Endothelial cell of umbilical vein (primary cell): ENCODE data around the gene CHIT1. TPM values are rescaled to one million over a fixed set of nuclear protein-coding genes. Genes with fewer than 3 reads are reported as not detected.

Source experiments
- BruUV-seq: library from RNA; stranded (reverse); fragments of 400-500 nt; replicated peaks from 2 replicates; lab custom pipeline; 2021; lab: Mats Ljungman, UMichigan
- CTCF ChIA-PET: fragments of 300-600, 350-600 bp; sonication (Branson Sonifier 250); formaldehyde crosslinking; loops from one replicate; lab custom pipeline; 2021; ENCODE audit warnings: antibody characterized with exemption, inconsistent platforms; lab: Charles Lee
- POLR2A ChIA-PET: fragments of 300-600, 350-600 bp; sonication (Branson Sonifier 250); formaldehyde crosslinking; loops from one replicate; lab custom pipeline; 2021; ENCODE audit warnings: antibody characterized with exemption, inconsistent platforms; lab: Charles Lee
- DNase-seq: peaks from one replicate; pipeline ENCODE4 v3.0.0-alpha.2; 2011; ENCODE audit warnings: low read depth, low spot score
- FAIRE-seq: peaks from 2 replicates; lab custom pipeline; 2011; peaks lifted over from hg19 to GRCh38; lab: Jason Lieb, UNC
- H2AFZ ChIP-seq: 2 replicates; pipeline ENCODE4 v1.6.0; 2012; ENCODE audit warnings: low read depth, low read length, control low read depth, inconsistent platforms
- H3K27ac ChIP-seq: 2 replicates; pipeline ENCODE4 v1.5.1; 2011; ENCODE audit warnings: low read depth, mild to moderate bottlenecking, control low read depth, low read length, moderate library complexity; ENCODE audit not compliant: insufficient read depth
- H3K27me3 ChIP-seq, 2 experiments: 2 replicates each; pipeline versions ENCODE4 v1.6.0 to v1.6.1; 2011; ENCODE audit warnings: low read length in 2 of 2, mixed read lengths in 1 of 2; ENCODE audit not compliant: control insufficient read depth in 2 of 2, insufficient read depth in 2 of 2
- H3K36me3 ChIP-seq, 2 experiments: 2 replicates in 1 of 2; 3 replicates in 1 of 2; pipeline ENCODE4 v1.5.1; 2011; ENCODE audit warnings: low read length in 2 of 2, mild to moderate bottlenecking in 1 of 2, moderate library complexity in 1 of 2; ENCODE audit not compliant: control insufficient read depth in 2 of 2, insufficient read depth in 2 of 2; ENCODE audit errors: extremely low read depth in 1 of 2
- H3K4me1 ChIP-seq: 3 replicates; pipeline ENCODE4 v1.5.1; 2011; ENCODE audit warnings: mild to moderate bottlenecking, low read length; ENCODE audit not compliant: control insufficient read depth, insufficient read depth; ENCODE audit errors: extremely low read depth
- H3K4me2 ChIP-seq: 2 replicates; pipeline ENCODE4 v1.6.1; 2011; ENCODE audit warnings: low read length, control low read depth, mixed read lengths; ENCODE audit not compliant: insufficient read depth
- H3K4me3 ChIP-seq, 3 experiments: fragments of 200-600 bp in 1 of 3; sonication (generic), shearing (Covaris generic) in 1 of 3; replicated peaks in 1 of 3; 2 replicates each; pipeline ENCODE4 v1.5.1; 2011 to 2016; ENCODE audit warnings: control low read depth in 3 of 3, low read length in 3 of 3, mild to moderate bottlenecking in 2 of 3, inconsistent platforms in 1 of 3, low read depth in 1 of 3, moderate library complexity in 1 of 3; ENCODE audit not compliant: insufficient read depth in 1 of 3
- H3K79me2 ChIP-seq: 2 replicates; pipeline ENCODE4 v1.6.0; 2012; ENCODE audit warnings: low read length, inconsistent platforms; ENCODE audit not compliant: control insufficient read depth, insufficient read depth
- H3K9ac ChIP-seq: replicated peaks from 2 replicates; pipeline ENCODE3; 2011; ENCODE audit warnings: low read length, control low read depth; ENCODE audit not compliant: insufficient read depth; ENCODE audit errors: extremely low read depth
- H3K9me1 ChIP-seq: replicated peaks from 3 replicates; pipeline ENCODE4 v1.6.0; 2011; ENCODE audit warnings: mild to moderate bottlenecking, low read length; ENCODE audit not compliant: control insufficient read depth, insufficient read depth; ENCODE audit errors: extremely low read depth
- H3K9me3 ChIP-seq: replicated peaks from 2 replicates; pipeline ENCODE4 v1.5.1; 2012; ENCODE audit warnings: low read length, inconsistent platforms; ENCODE audit not compliant: control insufficient read depth, insufficient read depth
- H4K20me1 ChIP-seq: replicated peaks from 2 replicates; pipeline ENCODE3; 2011; ENCODE audit warnings: mild to moderate bottlenecking, low read length; ENCODE audit not compliant: control insufficient read depth, insufficient read depth; ENCODE audit errors: extremely low read depth
- EZH2 ChIP-seq: IDR thresholded peaks from 2 replicates; pipeline ENCODE4 v1.6.1; 2012; ENCODE audit warnings: borderline replicate concordance, low read depth, mild to moderate bottlenecking, moderate library complexity, low read length, inconsistent platforms; ENCODE audit not compliant: severe bottlenecking
- FOS ChIP-seq: IDR thresholded peaks from 2 replicates; pipeline ENCODE4 v1.6.1; 2011; ENCODE audit warnings: mild to moderate bottlenecking, low read length, moderate library complexity, borderline replicate concordance; ENCODE audit not compliant: insufficient read depth
- GATA2 ChIP-seq: IDR thresholded peaks from 2 replicates; pipeline ENCODE4 v1.7.0; 2011; ENCODE audit warnings: low read depth, mild to moderate bottlenecking, moderate library complexity, mixed read lengths, low read length; ENCODE audit not compliant: insufficient read length, insufficient read depth
- JUN ChIP-seq: IDR thresholded peaks from 2 replicates; pipeline ENCODE4 v1.6.1; 2011; ENCODE audit warnings: borderline replicate concordance, low read depth; ENCODE audit not compliant: insufficient read length, insufficient read depth
- MYC ChIP-seq: IDR thresholded peaks from one replicate; pipeline ENCODE4 v1.6.1; 2011; ENCODE audit warnings: mild to moderate bottlenecking, low read depth, low read length
- POLR2A ChIP-seq: IDR thresholded peaks from 2 replicates; pipeline ENCODE4 v1.6.1; 2012; ENCODE audit warnings: low read depth, mild to moderate bottlenecking, control low read depth, low read length
- POLR2AphosphoS5 ChIP-seq: IDR thresholded peaks from 2 replicates; pipeline ENCODE4 v1.6.1; 2012; ENCODE audit warnings: low read depth, mild to moderate bottlenecking, control low read depth, low read length, moderate library complexity; ENCODE audit not compliant: insufficient read depth
- dilution Hi-C: fragments of 300-500 bp; cut with MboI; formaldehyde crosslinking; loops from one replicate; pipeline ENCODE4 v1.15.0; 2019; ENCODE audit warnings: low sequenced_read_pairs; ENCODE audit not compliant: extremely low pct_ligation_motif_present
- intact Hi-C: fragments of 100-400 bp; cut with micrococcal nuclease; formaldehyde crosslinking; loops from one replicate; pipeline ENCODE4 v1.10.0; 2022
- polyA plus RNA-seq, 4 experiments: library from polyadenylated mRNA; depleted of rRNA in 3 of 4; stranded (reverse) in 3 of 4; unstranded in 1 of 4; fragments of >200 nt; gene quantifications; 2 replicates each; pipeline versions ENCODE4 v1.2.1 to v1.2.3, GENCODE V29; 2011 to 2012; ENCODE audit warnings: missing spikeins in 1 of 4
- total RNA-seq: library from RNA; stranded (reverse); gene quantifications from 2 replicates; pipeline ENCODE4 v1.2.3, GENCODE V29; 2021
- TF ChIP-seq, protein P1 (sequence below), 2 donors: IDR thresholded peaks; 1 replicate in 1 of 2; 2 replicates in 1 of 2; pipeline ENCODE4 v1.5.1; 2011; ENCODE audit warnings: low read length in 2 of 2, mild to moderate bottlenecking in 2 of 2, moderate library complexity in 2 of 2, control low read depth in 1 of 2, inconsistent platforms in 1 of 2, low read depth in 1 of 2; ENCODE audit not compliant: insufficient read depth in 1 of 2; ENCODE audit errors: extremely low read depth in 1 of 2
- TF ChIP-seq, protein P2 (sequence below): IDR thresholded peaks from 2 replicates; pipeline ENCODE4 v1.6.1; 2011; ENCODE audit not compliant: insufficient read depth, insufficient read length

CHIT1 gene
- total and polyA plus RNA-seq, 2 donors (not counting 3 experiments of a cell fraction or from before 2014, with no cell fraction given): not detected

- no peaks in the 10 kb centered on the region for H3K4me1 ChIP-seq
- CTCF ChIA-PET: interaction anchor here (0.6 to 8.7 kb wide), 49 partner anchors 8 to 211 kb away, joined by 3 to 363 read pairs (median 7); partner anchors contain the start of genes ADORA1, CHIT1, MYOG and PPFIA4
- no peak overlapping the region for H3K4me3 ChIP-seq
- no peaks in the 10 kb centered on the region for H3K9me1 ChIP-seq
- BruUV-seq: no TSS peak
- intact Hi-C loops: no loop called here
- no peaks in the 10 kb centered on the region for H3K36me3 ChIP-seq
- no peaks in the 10 kb centered on the region for H3K9me3 ChIP-seq
- H3K4me2 ChIP-seq: no peak overlapping the region
- H2AFZ ChIP-seq: no peak overlapping the region
- POLR2A ChIA-PET: interaction anchor here (1.0 to 1.1 kb wide), 2 partner anchors 98 to 176 kb away, joined by 3 read pairs; no protein-coding TSS in a partner anchor
- TF ChIP-seq FOS: no peak
- no peak for TF ChIP-seq GATA2
- no peak for TF ChIP-seq POLR2A
- TF ChIP-seq, protein P1, sequence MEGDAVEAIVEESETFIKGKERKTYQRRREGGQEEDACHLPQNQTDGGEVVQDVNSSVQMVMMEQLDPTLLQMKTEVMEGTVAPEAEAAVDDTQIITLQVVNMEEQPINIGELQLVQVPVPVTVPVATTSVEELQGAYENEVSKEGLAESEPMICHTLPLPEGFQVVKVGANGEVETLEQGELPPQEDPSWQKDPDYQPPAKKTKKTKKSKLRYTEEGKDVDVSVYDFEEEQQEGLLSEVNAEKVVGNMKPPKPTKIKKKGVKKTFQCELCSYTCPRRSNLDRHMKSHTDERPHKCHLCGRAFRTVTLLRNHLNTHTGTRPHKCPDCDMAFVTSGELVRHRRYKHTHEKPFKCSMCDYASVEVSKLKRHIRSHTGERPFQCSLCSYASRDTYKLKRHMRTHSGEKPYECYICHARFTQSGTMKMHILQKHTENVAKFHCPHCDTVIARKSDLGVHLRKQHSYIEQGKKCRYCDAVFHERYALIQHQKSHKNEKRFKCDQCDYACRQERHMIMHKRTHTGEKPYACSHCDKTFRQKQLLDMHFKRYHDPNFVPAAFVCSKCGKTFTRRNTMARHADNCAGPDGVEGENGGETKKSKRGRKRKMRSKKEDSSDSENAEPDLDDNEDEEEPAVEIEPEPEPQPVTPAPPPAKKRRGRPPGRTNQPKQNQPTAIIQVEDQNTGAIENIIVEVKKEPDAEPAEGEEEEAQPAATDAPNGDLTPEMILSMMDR (IDR thresholded peaks at IDR 0.05; ENCODE audit: extremely low read depth in 1 of 2, insufficient read depth in 1 of 2, low read depth in 1 of 2, low read length in 2 of 2): no peak
- TF ChIP-seq MYC: no peak
- TF ChIP-seq EZH2: no peak
- TF ChIP-seq, protein P2, sequence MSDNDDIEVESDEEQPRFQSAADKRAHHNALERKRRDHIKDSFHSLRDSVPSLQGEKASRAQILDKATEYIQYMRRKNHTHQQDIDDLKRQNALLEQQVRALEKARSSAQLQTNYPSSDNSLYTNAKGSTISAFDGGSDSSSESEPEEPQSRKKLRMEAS: no peak
- TF ChIP-seq JUN: no peak
- no peak for TF ChIP-seq POLR2AphosphoS5
- DNase-seq (no peak), FAIRE-seq (no peak)
- dilution Hi-C loops: no loop called here
- H3K79me2 ChIP-seq: no peaks in the 10 kb centered on the region
- H3K27ac ChIP-seq: no peak overlapping the region
- no peak overlapping the region for H3K9ac ChIP-seq
- H3K27me3 ChIP-seq: peaks cover 1 to 6% of the 10 kb centered on the region in 2 experiments
- H4K20me1 ChIP-seq: no peaks in the 10 kb centered on the region
Observed at GRCh38 chr1:203215573-203215972, 13.9 kb downstream of the CHIT1 start.
